Parathyroid adenoma (tissue), 2 donors: Measurements from ENCODE around the gene GTSF1L.

Experiments
- H2AFZ ChIP-seq: fragments of 300-600 bp; sonication (generic); one replicate; pipeline ENCODE4 v1.7.0; 2017; ENCODE audit warnings: antibody characterized with exemption, mild to moderate bottlenecking
- H3K27ac ChIP-seq: fragments of 300-600 bp; sonication (generic); one replicate; pipeline ENCODE4 v1.7.0; 2017
- H3K27me3 ChIP-seq: fragments of 300-600 bp; sonication (generic); one replicate; pipeline ENCODE4 v1.7.0; 2017; ENCODE audit warnings: low read length; ENCODE audit not compliant: control insufficient read depth, insufficient read depth
- H3K36me3 ChIP-seq: fragments of 300-600 bp; sonication (generic); one replicate; pipeline ENCODE4 v1.7.0; 2017; ENCODE audit warnings: low read length; ENCODE audit not compliant: control insufficient read depth, insufficient read depth
- H3K4me1 ChIP-seq: fragments of 300-600 bp; sonication (generic); one replicate; pipeline ENCODE4 v1.7.0; 2017; ENCODE audit warnings: control low read depth
- H3K4me2 ChIP-seq: fragments of 300-600 bp; sonication (generic); one replicate; pipeline ENCODE4 v1.7.0; 2017; ENCODE audit warnings: low read length
- H3K4me3 ChIP-seq: fragments of 300-600 bp; sonication (generic); one replicate; pipeline ENCODE4 v1.7.0; 2017; ENCODE audit warnings: low read depth, low read length
- H3K79me2 ChIP-seq: fragments of 300-600 bp; sonication (generic); one replicate; pipeline ENCODE4 v1.7.0; 2017; ENCODE audit warnings: control low read depth
- H3K9ac ChIP-seq: fragments of 300-600 bp; sonication (generic); one replicate; pipeline ENCODE4 v1.7.0; 2017; ENCODE audit warnings: mild to moderate bottlenecking
- H3K9me3 ChIP-seq: fragments of 300-600 bp; sonication (generic); one replicate; pipeline ENCODE4 v1.7.0; 2017; ENCODE audit warnings: low read length; ENCODE audit not compliant: control insufficient read depth
- TF ChIP-seq, protein P1 (sequence below): fragments of 300-600 bp; sonication (generic); IDR thresholded peaks from one replicate; pipeline ENCODE4 v1.7.0; 2017; ENCODE audit warnings: antibody characterized with exemption, mild to moderate bottlenecking
- donor health status: primary hyperparathyroidism.

GTSF1L gene

DNA sequence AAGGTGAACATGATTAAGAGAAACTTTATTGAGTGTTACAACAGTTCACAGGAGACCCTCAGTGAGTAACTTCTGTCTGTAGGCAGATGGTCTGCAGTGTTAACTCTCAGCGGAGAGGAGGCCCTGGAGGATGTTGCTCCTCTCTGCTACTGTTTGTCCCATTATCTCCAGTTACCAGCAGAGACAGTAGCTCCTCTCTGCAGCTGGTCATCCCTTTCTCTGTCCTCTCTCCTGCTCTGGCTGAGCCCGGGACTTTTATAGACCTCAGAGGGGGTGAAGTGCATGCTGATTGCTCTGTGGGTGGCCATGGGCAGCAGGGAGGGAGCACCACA is 5.7 kb downstream of the GTSF1L start:
- H3K79me2 ChIP-seq = no peaks in the 10 kb centered on the region
- no peaks in the 10 kb centered on the region for H3K9me3 ChIP-seq
- no peak overlapping the region for H3K4me2 ChIP-seq
- no peaks in the 10 kb centered on the region for H3K36me3 ChIP-seq
- no peak overlapping the region for H2AFZ ChIP-seq
- H3K27ac ChIP-seq = no peak overlapping the region
- TF ChIP-seq, protein P1, sequence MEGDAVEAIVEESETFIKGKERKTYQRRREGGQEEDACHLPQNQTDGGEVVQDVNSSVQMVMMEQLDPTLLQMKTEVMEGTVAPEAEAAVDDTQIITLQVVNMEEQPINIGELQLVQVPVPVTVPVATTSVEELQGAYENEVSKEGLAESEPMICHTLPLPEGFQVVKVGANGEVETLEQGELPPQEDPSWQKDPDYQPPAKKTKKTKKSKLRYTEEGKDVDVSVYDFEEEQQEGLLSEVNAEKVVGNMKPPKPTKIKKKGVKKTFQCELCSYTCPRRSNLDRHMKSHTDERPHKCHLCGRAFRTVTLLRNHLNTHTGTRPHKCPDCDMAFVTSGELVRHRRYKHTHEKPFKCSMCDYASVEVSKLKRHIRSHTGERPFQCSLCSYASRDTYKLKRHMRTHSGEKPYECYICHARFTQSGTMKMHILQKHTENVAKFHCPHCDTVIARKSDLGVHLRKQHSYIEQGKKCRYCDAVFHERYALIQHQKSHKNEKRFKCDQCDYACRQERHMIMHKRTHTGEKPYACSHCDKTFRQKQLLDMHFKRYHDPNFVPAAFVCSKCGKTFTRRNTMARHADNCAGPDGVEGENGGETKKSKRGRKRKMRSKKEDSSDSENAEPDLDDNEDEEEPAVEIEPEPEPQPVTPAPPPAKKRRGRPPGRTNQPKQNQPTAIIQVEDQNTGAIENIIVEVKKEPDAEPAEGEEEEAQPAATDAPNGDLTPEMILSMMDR = no peak
- no peaks in the 10 kb centered on the region for H3K27me3 ChIP-seq
- H3K9ac ChIP-seq = no peak overlapping the region
- no peaks in the 10 kb centered on the region for H3K4me1 ChIP-seq
- H3K4me3 ChIP-seq = no peak overlapping the region

DNA sequence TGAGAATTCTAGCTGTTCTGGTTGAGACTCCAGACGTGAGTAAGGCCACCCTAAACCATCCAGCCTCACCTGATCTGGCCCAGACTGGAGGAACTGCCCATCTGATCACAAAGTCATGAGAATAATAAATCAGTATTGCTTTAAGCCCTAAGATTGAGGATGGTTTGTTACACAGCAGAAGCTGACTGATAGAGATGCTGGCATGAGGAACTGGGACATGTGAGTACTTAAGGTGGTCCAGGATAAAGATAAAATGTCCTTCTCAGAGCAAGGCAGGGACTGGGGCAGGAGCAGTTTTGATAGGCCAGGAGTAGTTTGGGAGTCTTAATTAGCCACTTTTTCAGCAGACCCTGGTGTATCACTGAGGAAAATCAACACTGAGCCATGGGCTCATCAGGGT is 6.8 kb downstream of the GTSF1L start:
- no peak overlapping the region for H3K4me2 ChIP-seq
- H3K9ac ChIP-seq = no peak overlapping the region
- no peak overlapping the region for H2AFZ ChIP-seq
- H3K36me3 ChIP-seq = no peaks in the 10 kb centered on the region
- no peaks in the 10 kb centered on the region for H3K9me3 ChIP-seq
- TF ChIP-seq, protein P1 = no peak
- H3K27me3 ChIP-seq = no peaks in the 10 kb centered on the region
- H3K79me2 ChIP-seq = no peaks in the 10 kb centered on the region
- H3K4me1 ChIP-seq = no peaks in the 10 kb centered on the region
- H3K4me3 ChIP-seq = no peak overlapping the region
- no peak overlapping the region for H3K27ac ChIP-seq

DNA sequence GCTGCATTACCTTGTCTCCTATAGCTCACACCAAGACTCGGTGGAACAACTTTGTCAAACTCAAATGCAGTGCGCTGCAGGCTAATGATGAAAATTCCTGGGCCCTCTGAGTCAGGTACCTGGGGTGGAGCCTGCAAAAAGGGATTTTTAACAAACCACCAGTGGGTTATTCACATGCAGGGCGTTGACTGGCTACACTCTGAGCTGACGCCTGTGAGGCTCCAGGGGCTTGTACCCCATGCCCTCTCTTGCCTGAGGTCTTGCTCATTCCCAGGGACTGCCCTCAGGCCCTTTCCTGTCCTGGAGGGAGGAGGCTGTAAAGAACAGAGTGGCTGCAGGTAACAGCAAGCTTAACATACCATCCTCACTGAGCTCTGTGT is 9.2 kb downstream of the GTSF1L start:
- Histone ChIP-seq H2AFZ (no peak overlapping the region), H3K4me2 (no peak overlapping the region), H3K27me3 (no peaks in the 10 kb centered on the region), H3K4me3 (no peak overlapping the region), H3K9me3 (no peaks in the 10 kb centered on the region), H3K9ac (no peak overlapping the region), H3K27ac (no peak overlapping the region), H3K4me1 (no peaks in the 10 kb centered on the region), H3K79me2 (no peaks in the 10 kb centered on the region), H3K36me3 (no peaks in the 10 kb centered on the region)
- TF ChIP-seq, protein P1 = no peak

DNA sequence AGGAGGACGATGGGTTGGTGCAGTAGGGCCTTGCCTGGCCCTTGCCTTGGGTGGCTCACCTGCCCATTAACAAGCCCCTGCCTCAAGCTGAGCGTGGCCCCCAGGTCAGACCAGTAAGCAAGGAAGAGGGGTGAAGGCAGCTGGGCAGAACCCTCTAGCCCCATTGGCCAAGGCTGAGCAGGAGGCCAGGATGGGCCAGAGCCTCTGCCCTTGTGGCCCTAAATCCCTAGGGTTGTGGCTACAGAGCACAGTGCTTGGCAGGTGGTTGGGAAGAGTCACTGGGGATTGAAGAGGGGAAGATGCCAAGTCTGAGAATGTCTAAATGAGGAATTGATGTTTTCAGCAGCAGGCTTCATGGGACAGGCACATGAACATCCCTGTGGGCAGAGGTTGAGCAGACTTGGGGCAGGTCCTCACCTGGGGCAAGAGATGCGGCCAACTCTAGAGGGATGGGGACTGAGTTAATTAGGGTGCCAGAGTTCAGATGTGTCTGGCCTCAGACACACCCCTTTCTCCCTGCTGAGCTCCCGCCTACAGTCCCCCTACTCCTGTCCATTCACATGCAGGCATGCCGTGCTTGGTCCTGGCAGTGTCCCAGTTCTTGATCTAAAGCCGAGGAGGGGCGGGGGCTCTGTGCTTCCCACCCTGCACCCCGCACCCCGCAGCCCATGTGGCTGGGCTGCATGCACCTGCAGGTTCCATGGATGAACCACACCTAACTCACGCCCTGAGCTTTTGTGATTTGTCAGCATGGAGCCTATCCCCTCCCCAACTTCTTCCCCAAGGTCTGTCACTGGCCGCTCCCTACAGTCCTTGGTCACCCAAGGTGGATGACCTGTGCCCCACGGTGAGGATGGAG is 9.8 kb downstream of the GTSF1L start:
- Histone ChIP-seq H2AFZ (no peak overlapping the region), H3K4me1 (no peaks in the 10 kb centered on the region), H3K79me2 (no peaks in the 10 kb centered on the region), H3K36me3 (no peaks in the 10 kb centered on the region), H3K27ac (no peak overlapping the region), H3K9me3 (no peaks in the 10 kb centered on the region), H3K4me2 (no peak overlapping the region), H3K4me3 (no peak overlapping the region), H3K27me3 (no peaks in the 10 kb centered on the region), H3K9ac (no peak overlapping the region)
- TF ChIP-seq, protein P1 = no peak

DNA sequence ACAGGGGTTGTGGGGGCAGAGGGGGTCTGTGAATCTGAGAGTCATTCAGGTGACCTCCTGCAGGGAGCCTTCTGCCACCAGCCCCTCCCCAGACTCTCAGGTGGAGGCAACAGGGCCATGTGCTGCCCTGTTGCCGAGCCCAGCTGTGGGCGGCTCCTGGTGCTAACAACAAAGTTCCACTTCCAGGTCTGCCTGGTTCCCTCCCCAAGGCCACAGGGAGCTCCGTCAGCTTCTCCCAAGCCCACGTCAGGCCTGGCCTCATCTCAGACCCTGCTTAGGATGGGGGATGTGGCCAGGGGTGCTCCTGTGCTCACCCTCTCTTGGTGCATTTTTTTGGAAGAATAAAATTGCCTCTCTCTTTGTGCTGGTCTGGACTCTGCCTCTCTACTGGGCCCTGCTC is 10.7 kb downstream of the GTSF1L start:
- H3K9me3 ChIP-seq = no peaks in the 10 kb centered on the region

More for the DNA sequence above, 10.7 kb downstream of the GTSF1L start:
- Histone ChIP-seq H2AFZ (no peak overlapping the region), H3K4me3 (no peak overlapping the region), H3K27me3 (no peaks in the 10 kb centered on the region), H3K9ac (no peak overlapping the region), H3K27ac (no peak overlapping the region), H3K36me3 (no peaks in the 10 kb centered on the region), H3K4me2 (no peak overlapping the region), H3K4me1 (no peaks in the 10 kb centered on the region), H3K79me2 (no peaks in the 10 kb centered on the region)
- TF ChIP-seq, protein P1 = no peak
